Peyer's patch (tissue), 4 donors: ENCODE measurements around the gene ANKRD13C. TPM values are rescaled to one million over a fixed set of nuclear protein-coding genes. Genes with fewer than 3 reads are reported as not detected.
A peak's percentile ranks its signal among the peaks of the same experiment; 100 is the strongest.

Source experiments
- DNase-seq, 3 donors: peaks; one replicate each; pipeline ENCODE4 v3.0.0-alpha.2; 2017 to 2019
- H3K27ac ChIP-seq, 4 donors: fragments of 200-600 bp; sonication (generic); one replicate each; pipeline ENCODE4 v1.5.1; 2016 to 2019
- H3K27me3 ChIP-seq, 2 donors: fragments of 200-600 bp; sonication (generic); one replicate each; pipeline ENCODE4 v1.5.1; 2019
- H3K36me3 ChIP-seq, 3 donors: fragments of 200-600 bp; sonication (generic); one replicate each; pipeline ENCODE4 v1.5.1; 2016 to 2019
- H3K4me1 ChIP-seq, 4 donors: fragments of 200-600 bp; sonication (generic); one replicate each; pipeline ENCODE4 v1.5.1; 2016 to 2019
- H3K4me3 ChIP-seq, 4 donors: fragments of 200-600 bp; sonication (generic); 1 replicate in 3 of 4; 2 replicates in 1 of 4; pipeline ENCODE4 v1.5.1; 2016 to 2019; ENCODE audit warnings: mild to moderate bottlenecking in 1 of 4
- H3K9me3 ChIP-seq, 4 donors: fragments of 200-600 bp; sonication (generic); one replicate each; pipeline ENCODE4 v1.5.1; 2016 to 2019; ENCODE audit warnings: mild to moderate bottlenecking in 1 of 4
- POLR2A ChIP-seq, 2 donors: fragments of 450-650 bp; IDR thresholded peaks; one replicate each; pipeline ENCODE4 v1.5.1; 2017; ENCODE audit warnings: antibody characterized with exemption in 2 of 2, mild to moderate bottlenecking in 2 of 2, moderate library complexity in 2 of 2
- total RNA-seq, 4 donors: library from RNA; depleted of rRNA; stranded (reverse); fragments of >200 nt; gene quantifications; one replicate each; pipeline ENCODE4 v1.1.0, GENCODE V29; 2016
- TF ChIP-seq, protein P1 (sequence below), 6 experiments: fragments of 450-650 bp in 4 of 6; fragments of 200-600 bp in 2 of 6; sonication (generic) in 1 of 6; IDR thresholded peaks; one replicate each; pipeline ENCODE4 v1.5.1; 2017 to 2019; ENCODE audit warnings: antibody characterized with exemption in 6 of 6, mild to moderate bottlenecking in 3 of 6, moderate library complexity in 1 of 6

Gene ANKRD13C
- total RNA-seq, 4 donors from 2014 or later, result 21.2 to 52.0 (median 23.9) TPM

DNA sequence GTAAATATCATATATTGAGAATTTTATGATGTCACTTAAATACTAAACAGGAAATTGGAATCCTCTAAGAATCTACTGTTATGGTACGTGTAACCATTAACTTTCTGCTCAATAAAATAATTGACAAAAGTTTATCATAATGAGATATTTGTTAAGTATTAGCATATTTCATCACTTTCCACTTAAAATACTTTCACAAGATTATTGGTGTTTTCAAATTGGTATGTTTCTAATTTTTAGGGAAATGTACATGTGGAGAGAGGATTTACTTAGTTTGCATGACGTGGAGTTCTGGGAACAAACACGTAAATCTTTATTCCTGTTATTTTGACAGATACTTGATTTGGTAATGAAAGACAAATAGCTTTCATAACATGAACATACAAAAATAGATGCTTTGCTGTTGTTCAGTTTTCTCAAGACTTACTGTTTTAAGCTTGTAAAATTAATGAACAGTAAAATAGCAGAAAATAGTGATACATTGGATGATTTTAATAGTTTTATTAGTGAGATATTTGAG, 131.7 kb downstream of the ANKRD13C start:
- TF ChIP-seq, protein P1, sequence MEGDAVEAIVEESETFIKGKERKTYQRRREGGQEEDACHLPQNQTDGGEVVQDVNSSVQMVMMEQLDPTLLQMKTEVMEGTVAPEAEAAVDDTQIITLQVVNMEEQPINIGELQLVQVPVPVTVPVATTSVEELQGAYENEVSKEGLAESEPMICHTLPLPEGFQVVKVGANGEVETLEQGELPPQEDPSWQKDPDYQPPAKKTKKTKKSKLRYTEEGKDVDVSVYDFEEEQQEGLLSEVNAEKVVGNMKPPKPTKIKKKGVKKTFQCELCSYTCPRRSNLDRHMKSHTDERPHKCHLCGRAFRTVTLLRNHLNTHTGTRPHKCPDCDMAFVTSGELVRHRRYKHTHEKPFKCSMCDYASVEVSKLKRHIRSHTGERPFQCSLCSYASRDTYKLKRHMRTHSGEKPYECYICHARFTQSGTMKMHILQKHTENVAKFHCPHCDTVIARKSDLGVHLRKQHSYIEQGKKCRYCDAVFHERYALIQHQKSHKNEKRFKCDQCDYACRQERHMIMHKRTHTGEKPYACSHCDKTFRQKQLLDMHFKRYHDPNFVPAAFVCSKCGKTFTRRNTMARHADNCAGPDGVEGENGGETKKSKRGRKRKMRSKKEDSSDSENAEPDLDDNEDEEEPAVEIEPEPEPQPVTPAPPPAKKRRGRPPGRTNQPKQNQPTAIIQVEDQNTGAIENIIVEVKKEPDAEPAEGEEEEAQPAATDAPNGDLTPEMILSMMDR (IDR thresholded peaks at IDR 0.05), result no peak
- no peak for TF ChIP-seq POLR2A (IDR thresholded peaks at IDR 0.05)
- DNase-seq, result no peak
- H3K4me3 ChIP-seq, result peak overlapping the region in 2 of 4 donors; percentile 62 to 64

DNA sequence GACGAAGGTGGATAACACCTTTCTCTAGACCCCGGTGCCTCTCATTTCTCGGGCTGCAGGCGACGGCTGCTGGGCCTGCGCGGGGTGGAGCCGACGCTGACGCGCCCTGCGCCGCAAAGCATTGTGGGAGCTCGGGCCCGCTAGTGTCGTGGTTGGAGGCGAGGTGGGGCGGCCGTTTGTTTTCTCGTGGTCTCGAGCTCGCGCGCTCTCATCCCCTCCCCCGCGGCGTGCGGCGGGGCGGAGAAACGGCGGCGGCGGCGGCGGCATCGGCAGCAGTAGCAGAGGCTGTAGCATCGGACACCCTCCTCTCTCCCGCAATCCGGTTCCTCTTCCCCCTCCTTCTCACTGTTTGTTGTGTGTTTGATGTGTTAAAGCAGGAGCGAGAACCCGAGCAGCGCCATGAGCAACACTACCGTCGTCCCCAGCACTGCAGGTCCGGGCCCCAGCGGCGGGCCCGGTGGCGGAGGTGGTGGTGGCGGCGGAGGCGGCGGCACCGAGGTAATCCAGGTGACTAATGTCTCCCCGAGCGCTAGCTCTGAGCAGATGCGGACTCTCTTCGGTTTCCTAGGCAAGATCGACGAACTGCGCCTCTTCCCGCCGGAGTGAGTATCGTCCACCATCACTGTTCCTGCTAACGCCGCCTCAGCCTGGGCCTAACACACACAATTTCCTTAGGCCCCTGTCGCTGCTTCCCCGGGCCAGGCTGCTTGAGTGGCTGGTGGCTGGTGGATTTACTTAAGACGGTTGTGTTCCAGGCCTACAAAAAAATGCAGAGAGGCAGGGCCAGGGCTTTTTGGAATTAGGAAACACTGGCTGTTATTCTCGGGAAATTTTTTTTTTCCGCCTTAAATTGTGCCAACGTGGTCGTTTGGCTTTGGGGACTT, 133.0 kb downstream of the ANKRD13C start, which contains the start of gene SRSF11:
SRSF11 (plus strand) TSS at position 143 of the 884 bp plus-strand sequence; CDS start at position 400, 257 bp downstream.
- DNase-seq, result peak; percentile 94 to 99 (median 98)
- Histone ChIP-seq H3K27ac (peak within 1 kb of the TSS; percentile 93 to 96 (median 96)), H3K4me1 (peaks cover 0 to 28% (median 0%) of the 10 kb centered on the region in 4 donors), H3K27me3 (no peaks in the 10 kb centered on the region), H3K36me3 (peaks cover 0 to 14% (median 0%) of the 10 kb centered on the region in 3 donors), H3K9me3 (no peaks in the 10 kb centered on the region), H3K4me3 (peak within 1 kb of the TSS; percentile 62 to 80 (median 64))
- TF ChIP-seq POLR2A (IDR thresholded peaks at IDR 0.05), result peak; percentile 76
- TF ChIP-seq, protein P1 (IDR thresholded peaks at IDR 0.05), result peak in 3 of 6 experiments; percentile 32 to 40 (median 32)

More for the DNA sequence above, 131.7 kb downstream of the ANKRD13C start:
- H3K9me3 ChIP-seq, result no peaks in the 10 kb centered on the region
- peak overlapping the region in 3 of 4 donors; percentile 95 to 96 (median 96) for H3K27ac ChIP-seq
- H3K4me1 ChIP-seq, result peaks cover 0 to 33% (median 0%) of the 10 kb centered on the region in 4 donors
- no peaks in the 10 kb centered on the region for H3K27me3 ChIP-seq
- peaks cover 0 to 14% (median 0%) of the 10 kb centered on the region in 3 donors for H3K36me3 ChIP-seq

DNA sequence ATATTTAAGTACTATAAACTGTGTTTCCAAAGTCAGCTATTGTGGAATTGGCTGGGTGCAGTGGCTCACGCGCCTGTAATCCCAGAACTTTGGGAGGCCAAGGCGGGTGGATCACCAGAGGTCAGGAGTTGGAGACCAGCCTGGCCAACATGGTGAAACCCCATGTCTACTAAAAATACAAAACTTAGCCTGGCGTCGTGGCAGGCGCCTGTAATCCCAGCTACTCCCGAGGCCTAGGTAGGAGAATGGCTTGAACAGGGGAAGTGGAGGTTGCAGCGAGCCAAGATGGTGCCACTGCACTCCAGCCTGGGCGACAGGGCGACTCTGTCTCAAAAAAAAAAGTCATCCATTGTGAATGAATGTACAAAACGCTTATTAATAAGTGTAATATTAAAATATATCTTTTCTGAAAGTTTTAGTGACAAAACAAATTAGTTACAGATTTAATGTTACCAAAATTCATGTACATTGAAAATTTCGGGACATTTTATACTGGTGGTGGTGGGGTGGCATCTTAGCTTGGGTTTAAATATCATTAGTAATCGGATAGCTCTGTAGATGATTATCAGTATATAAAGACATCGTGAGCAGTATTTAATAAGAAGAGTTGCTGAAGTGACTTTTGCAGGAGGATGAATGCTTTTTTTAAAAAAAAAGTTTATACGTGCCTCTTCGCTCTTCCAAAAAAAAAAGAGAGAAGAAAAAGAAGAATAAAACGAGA, 133.8 kb downstream of the ANKRD13C start:
- peak overlapping the region in 3 of 4 donors; percentile 93 to 96 (median 95) for H3K27ac ChIP-seq
- no peak for DNase-seq
- H3K36me3 ChIP-seq, result peaks cover 0 to 10% (median 0%) of the 10 kb centered on the region in 3 donors
- no peak for TF ChIP-seq POLR2A (IDR thresholded peaks at IDR 0.05)
- TF ChIP-seq, protein P1 (IDR thresholded peaks at IDR 0.05), result no peak
- H3K4me3 ChIP-seq, result peak overlapping the region; percentile 62 to 80 (median 64)
- no peaks in the 10 kb centered on the region for H3K9me3 ChIP-seq
- H3K27me3 ChIP-seq, result no peaks in the 10 kb centered on the region
- H3K4me1 ChIP-seq, result peaks cover 0 to 28% (median 0%) of the 10 kb centered on the region in 4 donors

DNA sequence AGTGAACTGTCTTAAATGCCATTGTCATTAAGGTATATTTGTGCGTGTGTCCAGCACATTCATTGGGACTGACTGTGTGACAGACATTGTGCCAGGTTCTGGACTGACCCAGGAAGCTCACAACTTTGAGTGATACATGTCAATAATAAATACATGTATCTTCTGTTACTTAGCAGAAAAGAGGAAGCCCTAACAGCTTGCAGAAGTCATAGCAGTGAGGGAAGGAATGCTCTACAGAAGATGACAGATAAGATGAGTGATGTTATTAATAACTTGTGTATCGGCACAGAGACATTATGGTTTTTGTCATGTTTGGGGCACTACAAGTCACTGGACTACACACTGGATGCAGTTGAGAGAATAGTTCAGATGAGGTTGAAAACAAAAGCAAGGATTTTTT, 134.5 kb downstream of the ANKRD13C start:
- Histone ChIP-seq H3K27me3 (no peaks in the 10 kb centered on the region), H3K4me1 (peaks cover 0 to 28% (median 0%) of the 10 kb centered on the region in 4 donors), H3K4me3 (no peak overlapping the region), H3K36me3 (peaks cover 0 to 5% (median 0%) of the 10 kb centered on the region in 3 donors), H3K27ac (no peak overlapping the region), H3K9me3 (no peaks in the 10 kb centered on the region)
- TF ChIP-seq, protein P1 (IDR thresholded peaks at IDR 0.05), result no peak
- TF ChIP-seq POLR2A (IDR thresholded peaks at IDR 0.05), result no peak
- DNase-seq, result no peak

DNA sequence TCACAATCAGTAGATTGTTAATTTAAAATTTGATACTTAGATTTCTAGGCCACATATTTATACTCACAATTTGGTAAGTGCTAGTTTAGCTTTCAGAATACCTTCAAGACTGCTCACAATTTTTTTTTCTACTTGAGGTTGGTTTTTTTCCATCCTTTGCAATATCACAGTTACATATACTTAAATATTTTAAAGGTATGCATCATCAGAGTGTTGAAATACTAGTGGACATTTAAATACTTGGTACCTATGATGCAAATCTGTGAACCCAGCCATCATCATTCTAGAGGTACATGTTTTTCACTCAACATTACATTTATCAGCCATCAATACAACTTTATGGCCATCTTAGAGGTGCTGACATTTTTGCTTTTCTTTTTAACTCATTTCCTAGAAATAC, 143.0 kb downstream of the ANKRD13C start:
- DNase-seq, result no peak
- no peak for TF ChIP-seq POLR2A (IDR thresholded peaks at IDR 0.05)
- TF ChIP-seq, protein P1 (IDR thresholded peaks at IDR 0.05), result no peak
- H3K27me3 ChIP-seq, result no peaks in the 10 kb centered on the region
- peaks cover 0 to 7% (median 0%) of the 10 kb centered on the region in 3 donors for H3K36me3 ChIP-seq
- no peaks in the 10 kb centered on the region for H3K9me3 ChIP-seq
- H3K4me1 ChIP-seq, result peaks cover 0 to 12% (median 5%) of the 10 kb centered on the region in 4 donors
- no peak overlapping the region for H3K4me3 ChIP-seq
- H3K27ac ChIP-seq, result no peak overlapping the region
